HG02973 (cell line): ENCODE data around the gene RHBDD2.
"Not testable (repeated sequence)": the region's sequence is repeated elsewhere in the genome, so short reads cannot be mapped to it uniquely, and the experiment has no call there.

ENCODE experiments used
- ATAC-seq: cut with Tn5 transposase; IDR thresholded peaks from one replicate; pipeline ENCODE4 v1.9.1; 2021; ENCODE audit warnings: moderate library complexity; ENCODE audit not compliant: unreplicated experiment

RHBDD2 gene

DNA sequence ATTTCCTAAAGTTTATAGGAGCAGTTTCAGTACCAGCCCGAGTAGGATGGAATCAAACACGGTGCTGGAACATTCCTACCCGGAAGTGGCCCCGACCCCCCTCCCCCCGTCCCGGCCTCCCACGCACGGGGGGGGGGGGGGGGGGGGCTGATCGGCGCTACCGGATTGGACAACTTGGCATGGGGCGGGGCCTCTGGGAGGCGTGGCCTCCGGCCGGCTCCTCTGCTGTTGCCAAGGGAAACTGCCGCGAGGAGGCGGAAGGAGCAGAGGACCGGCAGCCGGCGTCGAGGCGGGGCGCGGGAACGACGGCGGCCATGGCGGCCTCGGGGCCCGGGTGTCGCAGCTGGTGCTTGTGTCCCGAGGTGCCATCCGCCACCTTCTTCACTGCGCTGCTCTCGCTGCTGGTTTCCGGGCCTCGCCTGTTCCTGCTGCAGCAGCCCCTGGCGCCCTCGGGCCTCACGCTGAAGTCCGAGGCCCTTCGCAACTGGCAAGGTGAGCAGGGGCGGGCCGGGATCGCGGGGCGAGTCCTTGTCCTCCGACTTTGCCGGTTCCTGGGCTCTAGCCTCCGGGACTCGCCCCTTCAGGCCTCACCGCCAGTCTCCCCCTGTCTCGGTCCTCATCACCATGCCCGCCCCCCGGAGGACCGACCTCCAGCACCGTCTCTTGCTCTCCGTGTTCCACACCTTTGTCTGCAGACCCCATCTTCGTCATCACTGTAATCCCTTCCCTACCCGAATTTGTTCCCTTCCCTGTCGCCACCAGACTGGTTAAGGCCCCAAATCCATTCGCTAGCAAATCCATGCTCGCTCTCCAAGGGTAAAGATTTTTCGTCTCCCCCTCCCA is at the start of gene RHBDD2:
RHBDD2 (plus strand) TSS at position 266 of the 843 bp plus-strand sequence; CDS start at position 315, 49 bp downstream.
- ATAC-seq, result peak; percentile 90

GRCh38 chr7:75829656-75830055 is 49.2 kb upstream of the RHBDD2 start:
- not testable (repeated sequence) for ATAC-seq

DNA sequence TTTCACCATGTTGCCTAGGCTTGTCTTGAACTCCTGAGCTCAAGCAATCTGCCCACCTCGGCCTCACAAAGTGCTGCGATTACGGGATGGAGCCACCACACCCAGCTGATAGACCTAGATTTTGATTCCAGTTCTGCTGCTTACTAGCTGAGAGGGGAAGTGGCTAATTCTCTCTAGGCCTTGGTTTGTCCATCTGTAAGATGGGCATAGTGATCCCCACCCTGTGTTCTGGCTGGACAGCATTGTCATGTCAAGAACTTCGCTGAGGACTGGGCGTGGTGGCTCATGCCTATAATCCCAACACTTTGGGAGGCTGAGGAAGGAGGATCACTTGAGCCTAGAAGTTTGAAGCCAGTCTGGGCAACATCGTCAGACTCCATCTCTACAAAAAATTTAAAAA is 47.9 kb upstream of the RHBDD2 start:
- ATAC-seq, result no peak

- ATAC-seq, result not testable (repeated sequence)
These were observed 45.2 kb upstream of the RHBDD2 start for GRCh38 chr7:75833662-75834061.

- ATAC-seq, result no peak
These were observed 43.0 kb upstream of the RHBDD2 start for GRCh38 chr7:75835688-75836285.

DNA sequence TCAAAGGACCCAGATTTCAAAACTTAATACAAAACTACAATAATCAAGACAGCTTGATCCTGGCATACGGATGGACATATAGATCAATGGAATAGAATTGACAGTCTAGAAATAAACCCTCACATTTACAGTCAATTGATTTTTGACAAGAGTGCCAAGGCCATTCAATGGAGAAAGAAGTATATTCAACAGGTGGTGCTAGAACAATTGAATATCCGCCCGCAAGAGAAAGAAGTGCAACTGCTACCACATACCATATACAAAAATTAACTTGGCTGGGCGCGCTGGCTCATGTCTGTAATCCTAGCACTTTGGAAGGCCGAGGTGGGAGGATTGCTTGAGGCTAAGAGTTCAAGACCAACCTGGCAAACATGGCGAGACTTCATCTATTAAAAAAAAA is 42.0 kb upstream of the RHBDD2 start:
- no peak for ATAC-seq

DNA sequence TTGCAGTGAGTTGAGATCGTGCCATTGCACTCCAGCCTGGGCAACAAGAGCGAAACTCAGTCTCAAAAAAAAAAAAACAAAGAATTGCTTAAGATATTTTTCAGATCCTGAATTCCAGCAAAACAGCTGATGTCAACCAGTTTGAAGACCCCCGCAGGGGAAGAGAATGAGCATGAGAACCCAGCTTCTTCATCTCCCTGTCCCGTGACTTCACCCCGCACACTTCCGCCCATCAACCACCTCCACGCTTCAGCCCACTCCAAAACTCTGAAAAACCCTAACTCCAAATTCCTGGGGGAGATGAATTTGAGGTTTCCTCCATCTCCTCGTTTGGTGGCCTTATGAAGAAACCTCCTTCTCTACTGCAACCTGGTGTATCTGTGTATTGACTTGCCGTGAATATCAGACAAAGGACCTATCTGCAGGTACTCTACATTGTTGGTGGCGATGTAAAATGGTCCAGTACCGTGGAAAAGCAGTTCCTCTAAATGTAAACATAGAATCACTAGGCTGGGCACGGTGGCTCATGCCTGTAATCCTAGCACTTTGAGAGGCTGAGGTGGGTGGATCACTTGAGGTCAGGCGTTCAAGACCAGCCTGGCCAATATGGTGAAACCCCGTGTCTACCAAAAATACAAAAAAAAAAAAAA is 40.4 kb upstream of the RHBDD2 start:
- not testable (repeated sequence) for ATAC-seq

DNA sequence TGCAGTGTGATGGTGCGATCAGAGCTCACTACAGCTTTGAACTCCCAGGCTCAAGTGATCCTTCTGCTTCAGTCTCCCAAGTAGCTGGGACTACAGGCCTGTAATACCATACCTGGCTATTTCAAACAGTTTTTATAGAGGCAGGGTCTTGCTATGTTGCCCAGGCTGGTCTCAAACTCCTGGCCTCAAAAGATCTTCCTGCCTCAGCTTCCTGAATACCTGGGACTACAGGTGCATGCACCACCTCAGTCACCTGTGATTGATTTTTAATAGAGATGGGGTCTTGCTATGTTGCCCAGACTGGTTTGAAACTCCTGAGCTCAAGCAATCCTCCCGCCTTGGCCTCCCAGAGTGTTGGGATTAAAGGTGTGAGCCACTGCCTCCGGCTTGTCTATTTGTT is 38.8 kb upstream of the RHBDD2 start:
- ATAC-seq, result no peak

DNA sequence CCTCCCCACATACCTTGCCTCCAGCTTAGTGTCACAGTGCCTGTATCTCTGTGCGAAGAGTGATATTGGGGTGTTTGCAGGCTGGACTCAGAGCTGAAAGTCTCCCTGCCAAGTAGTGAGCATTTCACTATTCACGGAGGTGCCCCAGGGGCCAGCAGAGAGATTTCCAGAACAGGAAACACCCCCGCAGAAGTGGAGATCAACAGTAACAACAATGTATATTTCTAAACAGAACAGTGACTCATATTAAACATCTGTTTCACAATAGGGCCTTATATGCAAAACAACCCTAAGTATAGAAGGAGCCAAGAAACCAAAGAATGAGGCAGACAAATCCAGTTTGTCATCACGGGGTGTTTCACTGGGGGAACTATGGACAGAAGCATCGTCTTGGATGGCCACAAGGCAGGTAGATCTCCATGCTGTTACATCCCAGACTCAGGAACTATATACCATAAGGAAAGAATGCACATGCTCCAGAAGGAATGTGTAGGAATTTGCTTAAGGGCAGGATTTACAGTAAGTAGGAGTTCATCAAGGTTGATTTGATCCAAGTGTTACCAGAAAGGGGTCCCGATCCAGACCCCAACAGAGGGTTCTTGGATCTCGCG is 35.9 kb upstream of the RHBDD2 start:
- ATAC-seq, result peak; percentile 93

DNA sequence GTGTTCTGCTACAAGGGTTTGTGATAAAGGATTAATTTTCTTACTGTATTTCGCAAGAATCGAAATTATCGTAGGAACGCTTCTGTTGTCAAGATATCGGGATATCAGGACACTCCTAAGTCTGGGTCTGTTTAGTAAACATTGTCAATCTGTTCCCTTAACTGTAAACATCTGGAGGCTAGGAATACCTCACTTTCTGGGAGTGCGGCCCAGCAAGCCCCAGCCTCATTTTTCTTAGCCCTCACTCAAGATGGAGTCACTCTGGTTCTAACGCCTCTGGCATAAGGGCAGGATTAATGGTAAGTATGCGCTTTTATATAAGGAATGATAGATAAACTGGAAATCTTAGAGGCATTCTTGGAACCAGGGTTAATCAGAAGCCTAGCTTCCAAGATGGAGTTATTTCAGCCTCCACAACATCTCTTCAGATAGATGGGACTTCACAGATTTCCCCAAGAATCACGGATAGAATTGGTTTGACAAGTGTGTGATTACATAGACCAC is 35.2 kb upstream of the RHBDD2 start:
- ATAC-seq, result no peak

GRCh38 chr7:75844158-75844557 is 34.7 kb upstream of the RHBDD2 start:
- no peak for ATAC-seq

DNA sequence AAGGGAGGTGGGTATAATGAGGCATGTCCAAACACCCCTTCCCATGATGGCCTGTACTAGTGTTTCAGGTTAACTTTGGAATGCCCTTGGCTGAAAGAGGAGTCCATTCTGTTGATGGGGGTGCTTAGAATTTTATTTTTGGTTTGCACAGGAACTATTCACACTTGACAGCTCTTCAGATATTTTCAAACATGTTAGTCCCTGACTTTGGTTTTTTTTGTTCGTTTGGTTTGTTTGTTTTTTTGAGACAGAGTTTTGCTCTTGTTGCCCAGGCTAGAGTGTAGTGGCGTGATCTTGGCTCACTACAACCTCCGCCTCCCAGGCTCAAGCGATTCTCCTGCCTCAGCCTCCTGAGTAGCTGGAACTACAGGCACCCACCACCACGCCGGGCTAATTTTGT is 33.7 kb upstream of the RHBDD2 start:
- ATAC-seq, result not testable (repeated sequence)

- no peak for ATAC-seq
These were observed 31.1 kb upstream of the RHBDD2 start for GRCh38 chr7:75847707-75848106.

- no peak for ATAC-seq
These were observed 29.3 kb upstream of the RHBDD2 start for GRCh38 chr7:75849573-75849972.

GRCh38 chr7:75850235-75850634 is 28.6 kb upstream of the RHBDD2 start:
- no peak for ATAC-seq

DNA sequence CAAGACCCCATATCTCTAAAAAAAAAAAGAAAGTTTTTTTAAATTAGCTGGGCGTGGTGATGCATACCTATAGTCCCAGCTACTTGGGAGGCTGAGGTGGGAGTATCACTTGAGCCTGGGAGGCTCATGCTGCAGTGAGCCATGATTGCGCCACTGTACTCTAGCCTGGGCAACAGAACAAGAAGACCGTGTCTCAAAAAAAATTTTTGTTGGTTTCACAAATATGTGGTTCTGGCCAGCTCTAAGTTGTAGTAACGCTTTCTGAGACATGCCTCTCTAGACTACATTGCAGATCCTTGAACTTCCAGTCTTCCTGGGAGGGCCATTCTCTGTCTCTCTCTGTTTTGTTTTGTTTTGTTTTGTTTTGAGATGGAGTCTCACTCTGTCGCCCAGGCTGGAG is 24.6 kb upstream of the RHBDD2 start:
- no peak for ATAC-seq

GRCh38 chr7:75854813-75855345 is 24.0 kb upstream of the RHBDD2 start:
- ATAC-seq, result not testable (repeated sequence)

DNA sequence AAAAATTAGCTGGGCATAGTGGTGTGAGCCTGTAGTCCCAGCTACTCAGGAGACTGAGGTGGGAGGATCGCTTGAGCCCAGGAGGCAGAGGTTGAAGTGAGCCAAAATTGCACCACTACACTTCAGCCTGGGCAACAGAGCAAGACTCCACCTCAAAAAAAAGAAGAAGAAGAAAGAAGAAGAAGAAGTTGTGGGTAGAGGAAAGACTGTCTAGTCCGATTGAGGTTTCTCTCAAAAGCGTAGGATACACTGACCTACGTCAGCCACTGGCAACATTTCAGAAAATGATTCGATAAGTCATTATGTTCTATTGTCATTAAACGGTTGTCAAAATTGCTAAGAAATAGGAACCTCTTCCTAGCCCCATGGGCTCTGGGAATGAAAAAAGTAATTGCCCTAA is 22.3 kb upstream of the RHBDD2 start:
- ATAC-seq, result no peak

- no peak for ATAC-seq
These were observed 20.4 kb upstream of the RHBDD2 start for GRCh38 chr7:75858410-75858809.

DNA sequence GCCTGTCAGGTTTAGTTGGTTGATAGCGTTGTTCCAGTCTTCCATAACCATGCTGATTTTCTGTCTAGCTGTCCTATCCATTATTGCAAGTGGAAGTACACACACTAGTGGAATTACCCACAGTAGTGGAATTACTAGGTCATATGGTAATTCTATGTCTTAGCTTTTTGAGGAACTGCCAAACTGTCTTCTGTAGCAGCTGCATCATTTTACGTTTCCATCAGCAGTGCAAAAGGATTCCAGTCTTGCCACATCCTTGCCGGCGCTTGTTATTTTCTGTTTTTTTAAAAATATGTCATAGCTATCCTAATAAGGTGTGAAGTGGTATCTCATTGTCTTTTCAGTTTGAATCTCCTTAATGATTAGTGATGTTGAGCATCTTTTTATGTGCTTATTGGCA is 17.2 kb upstream of the RHBDD2 start:
- no peak for ATAC-seq

GRCh38 chr7:75864251-75864650 is 14.6 kb upstream of the RHBDD2 start:
- ATAC-seq, result not testable (repeated sequence)
